ENCODE data around the gene TIGD2.
"Not testable (repeated sequence)": the region's sequence is repeated elsewhere in the genome, so short reads cannot be mapped to it uniquely, and the experiment has no call there.

TIGD2 gene

GRCh38 chr4:89119836-89120235 is 8.5 kb downstream of the TIGD2 start:
- no peak for DNase-seq

- no peak for DNase-seq
Observed at GRCh38 chr4:89121387-89122068, 10.2 kb downstream of the TIGD2 start.

GRCh38 chr4:89123451-89123851 is 12.1 kb downstream of the TIGD2 start:
- no peak for DNase-seq

GRCh38 chr4:89125901-89126782 is 14.8 kb downstream of the TIGD2 start:
- no peak for DNase-seq

- no peak for DNase-seq
Observed at GRCh38 chr4:89129080-89129640, 17.8 kb downstream of the TIGD2 start.

- DNase-seq: no peak
Observed at GRCh38 chr4:89134775-89135319, 23.5 kb downstream of the TIGD2 start.

- DNase-seq: no peak
Observed at GRCh38 chr4:89136525-89136924, 25.2 kb downstream of the TIGD2 start.

- no peak for DNase-seq
Observed at GRCh38 chr4:89137231-89137630, 25.9 kb downstream of the TIGD2 start.

GRCh38 chr4:89137695-89138094 is 26.4 kb downstream of the TIGD2 start:
- no peak for DNase-seq

- DNase-seq: no peak
Observed at GRCh38 chr4:89140168-89140759, 28.9 kb downstream of the TIGD2 start.

GRCh38 chr4:89142691-89143669 is 31.6 kb downstream of the TIGD2 start:
- no peak for DNase-seq

GRCh38 chr4:89144652-89145051 is 33.3 kb downstream of the TIGD2 start:
- DNase-seq: not testable (repeated sequence)

- DNase-seq: no peak
Observed at GRCh38 chr4:89146196-89146595, 34.9 kb downstream of the TIGD2 start.

- DNase-seq: no peak
Observed at GRCh38 chr4:89152972-89153371, 41.6 kb downstream of the TIGD2 start.

GRCh38 chr4:89156174-89156914 is 45.0 kb downstream of the TIGD2 start:
- no peak for DNase-seq

GRCh38 chr4:89157488-89158024 is 46.2 kb downstream of the TIGD2 start:
- no peak for DNase-seq

GRCh38 chr4:89158884-89159503 is 47.7 kb downstream of the TIGD2 start:
- DNase-seq: no peak

GRCh38 chr4:89160806-89161205 is 49.5 kb downstream of the TIGD2 start:
- no peak for DNase-seq

- DNase-seq: no peak
Observed at GRCh38 chr4:89161841-89162240, 50.5 kb downstream of the TIGD2 start.

GRCh38 chr4:89162496-89162895 is 51.2 kb downstream of the TIGD2 start:
- DNase-seq: no peak

Measured in 8988T (cell line).